HG03342 (cell line): Measurements from ENCODE around the gene HOXA2.
A peak's percentile ranks its signal among the peaks of the same experiment; 100 is the strongest.

Experiments
- ATAC-seq: cut with Tn5 transposase; IDR thresholded peaks from one replicate; pipeline ENCODE4 v1.9.1; 2021; ENCODE audit warnings: mild to moderate bottlenecking, moderate library complexity; ENCODE audit not compliant: unreplicated experiment

Gene HOXA2

GRCh38 chr7:27101171-27101956 is 1.1 kb downstream of the HOXA2 start:
- no peak for ATAC-seq

GRCh38 chr7:27100694-27101170 is 1.8 kb downstream of the HOXA2 start:
- ATAC-seq = no peak

DNA sequence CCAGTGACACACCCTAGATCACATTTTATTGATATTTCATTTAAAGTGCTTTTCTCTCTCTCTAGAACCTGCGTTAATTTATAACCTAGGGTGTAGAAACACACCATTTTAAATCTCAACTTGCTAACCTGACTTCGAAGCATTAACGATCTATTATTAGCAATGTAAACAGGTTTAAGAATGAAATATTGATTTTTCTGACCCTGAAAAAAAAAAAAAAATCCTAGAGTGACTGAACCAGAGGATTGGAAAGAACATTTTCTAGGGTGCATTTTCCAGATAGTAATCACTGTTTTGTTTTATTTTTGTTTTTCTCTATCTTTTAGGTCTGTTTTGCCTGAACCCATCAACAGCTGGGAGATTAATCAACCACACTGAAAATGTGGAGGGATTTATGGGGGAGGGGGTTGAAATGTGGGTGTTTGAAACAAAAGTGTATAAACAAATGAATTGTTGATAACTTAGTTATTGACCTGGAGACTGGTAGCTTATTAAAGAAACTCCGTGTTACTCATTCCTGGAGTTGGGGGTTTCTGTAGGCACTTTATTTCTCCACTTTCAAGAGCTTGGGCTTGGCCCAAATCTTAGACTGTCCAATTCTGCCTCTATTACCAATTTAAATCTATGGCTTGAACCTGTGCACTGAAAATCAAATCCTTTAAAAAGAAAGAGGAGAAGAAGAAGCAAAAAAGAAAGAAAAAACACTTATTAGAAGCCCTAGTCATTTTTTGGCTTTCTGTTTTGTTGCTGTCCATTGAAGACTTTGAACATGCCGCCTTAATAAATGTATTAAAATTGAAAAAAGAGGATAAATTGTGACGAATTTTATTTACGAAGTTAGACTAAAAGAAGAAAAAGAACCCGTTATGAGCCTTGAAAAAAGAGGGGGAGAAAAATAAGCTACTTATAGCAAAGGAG is 2.8 kb downstream of the HOXA2 start:
- no peak for ATAC-seq

DNA sequence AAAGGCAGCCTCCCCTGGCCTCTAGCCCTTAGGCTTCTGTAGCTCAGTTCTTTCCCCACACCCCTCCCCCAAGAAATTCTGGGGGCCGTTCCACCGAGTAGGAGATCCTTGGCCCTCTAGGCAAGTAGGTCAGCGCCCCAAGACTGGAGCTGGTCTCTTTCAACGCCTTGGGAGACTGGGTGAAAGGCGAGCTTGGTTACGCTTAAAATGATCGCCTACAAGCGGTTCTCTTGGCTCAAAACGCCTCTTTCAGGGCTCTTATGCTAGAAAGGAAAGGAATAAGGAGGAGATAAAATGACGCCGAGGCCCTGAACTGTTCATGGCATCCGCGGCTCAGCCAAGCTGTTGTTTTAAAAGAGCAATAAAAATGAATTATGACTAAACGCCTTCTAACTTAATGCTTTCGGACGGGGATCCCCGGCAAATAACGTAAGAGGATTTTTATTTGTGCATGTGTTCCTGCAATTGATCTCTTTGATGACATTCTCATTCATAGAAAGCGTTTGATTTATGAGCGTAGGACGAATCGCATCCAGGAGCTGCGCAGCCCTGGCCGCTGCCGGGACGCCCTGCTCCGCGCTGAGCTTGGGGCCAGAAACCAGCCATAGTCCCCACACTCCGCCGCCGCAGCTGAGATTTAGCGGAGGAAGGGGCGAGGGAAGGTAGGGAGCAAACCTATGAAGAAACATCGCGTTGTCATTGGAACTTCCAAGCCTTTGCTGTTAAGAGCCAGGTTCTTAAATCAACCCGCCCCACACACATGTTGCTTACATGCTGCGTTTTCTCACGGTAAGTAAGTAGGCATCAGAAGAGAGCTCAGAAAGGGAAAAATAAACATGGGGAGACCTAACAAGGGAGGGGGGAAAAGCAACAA is 3.7 kb downstream of the HOXA2 start:
- ATAC-seq = no peak

DNA sequence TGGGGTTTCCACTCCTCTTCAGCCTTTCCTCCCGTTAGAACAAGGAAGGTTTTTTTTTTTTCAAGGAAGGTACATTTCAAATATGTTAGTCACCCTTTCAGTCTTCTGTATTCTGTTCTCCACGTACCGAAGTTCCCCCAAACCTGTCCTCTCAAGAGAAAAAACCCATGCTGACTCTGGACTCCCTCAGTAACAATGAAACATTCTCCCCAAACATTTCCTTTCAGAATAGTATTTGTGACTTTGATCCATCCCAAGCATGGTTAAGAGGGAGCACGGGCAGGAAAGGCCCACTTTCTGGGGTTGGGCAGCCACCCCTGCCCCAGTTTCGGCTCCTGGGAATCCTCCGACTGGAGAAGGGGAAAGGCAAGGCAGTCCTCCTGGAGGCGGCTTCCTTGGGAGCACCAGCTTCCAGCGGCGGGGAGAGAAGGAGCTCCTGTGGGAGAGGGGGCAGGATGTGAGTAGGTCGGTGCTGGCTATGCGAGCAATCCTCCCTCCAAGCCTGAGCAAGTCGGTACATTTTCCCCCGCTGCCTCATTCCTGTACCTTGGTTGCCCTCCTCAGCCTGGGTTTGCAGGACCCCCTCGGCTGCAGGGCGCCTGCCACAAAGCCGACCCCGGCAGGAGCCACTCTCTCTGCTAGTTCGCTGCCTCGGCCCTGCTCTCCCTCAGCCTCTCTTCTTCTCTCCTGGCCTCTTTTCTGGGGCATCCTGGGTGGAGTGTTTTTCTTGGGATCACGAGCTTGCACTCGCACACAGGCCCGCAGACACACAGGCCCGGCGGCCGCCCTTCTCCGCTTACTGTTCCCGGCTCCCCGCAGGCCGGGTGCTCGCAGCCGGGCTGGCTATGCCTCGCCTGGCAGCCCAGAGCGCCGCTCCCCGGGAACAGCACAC is 4.6 kb downstream of the HOXA2 start:
- no peak for ATAC-seq

GRCh38 chr7:27096768-27097514 is 5.5 kb downstream of the HOXA2 start:
- ATAC-seq = no peak

GRCh38 chr7:27095897-27096767 is 6.4 kb downstream of the HOXA2 start, which contains the start of gene HOXA1:
HOXA1 (minus strand) TSS chr7:27096000; CDS start chr7:27095912, 88 bp downstream.
- peak; percentile 85 for ATAC-seq

DNA sequence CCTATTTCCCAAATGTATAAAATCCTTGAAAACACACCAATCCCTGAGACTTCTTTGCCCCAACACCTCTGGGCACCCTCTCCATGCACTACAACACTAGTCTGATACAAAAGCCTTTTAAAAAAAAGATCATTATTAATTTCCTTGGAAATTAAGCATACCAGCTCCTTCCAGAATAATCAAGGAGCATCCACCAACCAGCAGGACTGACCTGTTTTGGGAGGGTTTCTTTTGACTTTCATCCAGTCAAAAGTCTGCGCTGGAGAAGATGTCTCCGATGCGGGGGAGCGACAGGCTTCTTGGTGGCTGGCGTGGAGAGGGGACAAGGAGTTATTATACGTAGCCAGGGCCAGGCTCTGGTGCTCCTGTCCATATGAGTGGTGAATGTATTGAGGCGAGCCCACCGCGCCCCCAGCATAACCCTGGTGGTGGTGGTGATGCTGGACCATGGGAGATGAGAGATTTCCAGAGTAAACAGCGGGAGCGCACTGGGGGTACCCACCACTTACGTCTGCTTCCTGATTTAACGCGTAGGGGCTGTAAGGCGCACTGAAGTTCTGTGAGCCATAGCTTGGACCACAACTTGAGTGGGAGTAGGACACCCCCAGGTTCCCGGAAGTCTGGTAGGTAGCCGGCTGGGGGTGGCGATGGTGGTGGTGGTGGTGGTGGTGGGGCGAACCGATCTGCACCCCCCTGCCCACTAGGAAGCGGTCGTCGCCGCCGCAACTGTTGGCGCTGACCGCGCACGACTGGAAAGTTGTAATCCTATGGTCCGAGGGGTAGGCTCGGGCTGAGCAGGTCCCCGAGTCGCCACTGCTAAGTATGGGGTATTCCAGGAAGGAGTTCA is 7.2 kb downstream of the HOXA2 start:
- ATAC-seq = peak; percentile 7

DNA sequence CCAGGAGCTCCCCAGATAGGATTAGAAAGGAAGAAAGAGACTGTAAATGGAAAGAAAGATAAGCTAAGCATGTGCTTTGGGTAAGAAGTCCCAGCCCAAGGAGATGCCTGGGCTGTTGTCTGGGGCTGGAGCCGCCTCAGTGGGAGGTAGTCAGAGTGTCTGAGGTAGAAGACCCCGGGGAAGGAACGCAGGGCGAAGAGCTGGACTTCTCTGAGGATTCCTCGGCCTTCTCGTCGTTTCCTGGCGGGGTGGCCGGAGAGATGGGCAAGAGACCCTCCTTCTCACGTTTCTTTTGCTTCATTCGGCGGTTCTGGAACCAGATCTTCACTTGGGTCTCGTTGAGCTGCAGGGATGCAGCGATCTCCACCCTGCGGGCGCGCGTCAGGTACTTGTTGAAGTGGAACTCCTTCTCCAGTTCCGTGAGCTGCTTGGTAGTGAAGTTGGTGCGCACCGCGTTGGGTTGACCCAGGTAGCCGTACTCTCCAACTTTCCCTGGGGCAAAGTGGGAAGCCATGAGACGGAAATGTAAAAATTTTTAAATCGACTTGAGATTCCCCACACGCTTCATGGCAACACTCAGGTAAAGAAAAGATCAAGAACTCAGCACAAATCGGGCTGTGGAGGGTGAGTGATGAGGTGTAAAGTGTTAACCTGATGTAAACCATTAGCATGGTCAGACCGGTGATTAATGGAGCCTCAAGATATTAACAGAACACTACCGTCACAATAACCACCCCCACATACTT is 8.0 kb downstream of the HOXA2 start:
- no peak for ATAC-seq

GRCh38 chr7:27093184-27093895 is 9.1 kb downstream of the HOXA2 start:
- no peak for ATAC-seq

GRCh38 chr7:27092819-27093110 is 9.7 kb downstream of the HOXA2 start:
- no peak for ATAC-seq

DNA sequence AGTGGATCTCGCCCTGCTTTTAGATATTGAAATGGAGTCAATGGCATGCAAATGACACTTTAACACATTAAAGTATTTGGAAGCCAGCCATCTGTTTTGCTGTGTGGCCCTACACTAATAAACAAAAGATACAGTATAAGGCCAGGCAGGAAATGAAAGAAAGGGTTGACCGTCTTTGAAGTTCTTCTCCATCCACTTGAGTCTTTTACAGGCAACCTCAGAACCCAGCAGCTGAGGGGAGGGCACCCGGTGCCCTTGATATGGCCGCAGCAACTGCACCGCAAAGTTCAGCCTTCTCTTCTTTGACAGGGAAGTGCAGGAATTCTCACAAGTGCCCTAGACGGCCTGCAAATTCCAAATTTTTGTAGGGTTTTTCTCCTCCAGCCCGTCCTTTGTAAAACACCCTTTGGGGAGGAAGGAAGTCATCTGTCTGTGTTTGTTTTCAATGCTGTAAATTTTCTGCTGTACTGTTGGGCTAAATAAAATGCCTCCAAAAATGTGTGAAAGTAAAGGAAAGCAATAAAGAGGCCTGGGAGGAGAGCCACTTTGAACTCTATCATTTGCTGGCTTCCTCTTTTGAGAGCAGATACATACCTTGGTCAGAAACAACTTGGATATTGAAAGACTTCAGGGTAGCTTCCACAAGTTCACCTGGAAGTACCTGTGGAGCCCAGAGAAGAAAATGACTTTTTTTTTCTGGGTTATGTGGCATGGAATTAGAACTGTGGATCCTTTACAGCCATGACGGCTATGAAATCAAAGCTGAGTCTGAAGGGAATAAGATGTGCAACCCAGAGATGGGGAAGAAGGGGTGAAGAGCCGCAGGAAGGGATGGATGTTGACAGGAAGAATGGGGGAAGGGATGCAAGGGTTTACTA is 10.3 kb downstream of the HOXA2 start:
- ATAC-seq = no peak

GRCh38 chr7:27091105-27091504 is 11.4 kb downstream of the HOXA2 start:
- no peak for ATAC-seq

GRCh38 chr7:27088002-27088922 is 14.2 kb downstream of the HOXA2 start:
- ATAC-seq = no peak
